SW480 (cell line): Measurements from ENCODE around the gene MNAT1.

ENCODE experiments used
- DNase-seq: peaks from one replicate; pipeline ENCODE4 v3.0.0-alpha.2; 2016; ENCODE audit warnings: low spot score

The MNAT1 gene

DNA sequence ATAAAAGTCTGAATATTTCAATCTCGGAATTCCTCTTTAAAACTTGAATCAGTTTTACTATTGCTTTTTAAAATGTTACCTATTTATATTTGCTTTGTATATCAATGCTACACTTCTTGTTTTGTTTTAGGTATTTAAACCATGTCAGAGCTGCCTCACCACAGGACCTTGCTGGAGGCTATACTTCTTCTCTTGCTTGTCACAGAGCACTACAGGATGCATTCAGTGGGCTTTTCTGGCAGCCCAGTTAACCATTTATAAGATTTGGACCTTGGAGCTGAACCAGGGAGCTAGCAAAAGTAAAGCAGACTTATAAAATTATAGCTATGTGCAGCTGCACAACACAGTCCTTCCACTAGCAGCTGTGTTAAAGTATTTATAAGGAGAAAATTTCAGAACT, 233.5 kb downstream of the MNAT1 start:
- no peak for DNase-seq

DNA sequence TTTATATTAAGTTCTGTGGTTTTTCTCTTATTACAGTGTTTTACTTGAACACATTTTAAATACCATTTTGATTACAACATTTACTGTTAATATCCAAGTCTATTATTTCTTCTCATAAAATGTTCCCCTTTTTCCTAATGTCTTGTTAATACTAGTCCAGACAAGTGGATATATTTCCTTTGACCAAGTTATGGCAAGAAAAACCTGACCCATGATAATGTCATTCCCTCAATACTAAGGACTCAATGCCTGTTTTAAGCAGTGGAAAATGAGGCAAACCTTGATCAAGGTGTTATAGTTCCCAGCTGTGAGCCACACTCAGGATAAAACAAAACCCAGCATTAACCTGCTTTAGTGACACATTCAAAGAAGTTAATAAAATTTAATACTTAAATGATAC, 234.1 kb downstream of the MNAT1 start:
- no peak for DNase-seq

DNA sequence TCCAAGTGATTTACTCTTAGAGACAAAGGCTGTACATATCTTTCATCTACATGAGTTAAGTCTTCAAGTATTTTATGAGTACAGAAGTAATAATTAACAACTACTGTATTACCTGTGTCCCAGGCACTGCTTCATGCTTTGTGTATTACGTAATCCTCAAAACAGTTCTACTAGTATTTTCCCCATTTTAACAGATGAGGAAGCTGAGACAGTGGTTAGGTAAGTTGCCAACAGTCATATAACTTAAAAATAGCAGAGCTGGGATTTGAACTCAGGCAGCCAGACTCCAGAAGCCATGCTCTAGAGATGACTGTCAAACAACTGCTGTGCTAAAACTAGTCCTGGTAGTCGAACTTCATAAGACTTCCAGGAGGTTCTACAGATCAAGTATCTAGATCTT, 235.6 kb downstream of the MNAT1 start:
- no peak for DNase-seq

DNA sequence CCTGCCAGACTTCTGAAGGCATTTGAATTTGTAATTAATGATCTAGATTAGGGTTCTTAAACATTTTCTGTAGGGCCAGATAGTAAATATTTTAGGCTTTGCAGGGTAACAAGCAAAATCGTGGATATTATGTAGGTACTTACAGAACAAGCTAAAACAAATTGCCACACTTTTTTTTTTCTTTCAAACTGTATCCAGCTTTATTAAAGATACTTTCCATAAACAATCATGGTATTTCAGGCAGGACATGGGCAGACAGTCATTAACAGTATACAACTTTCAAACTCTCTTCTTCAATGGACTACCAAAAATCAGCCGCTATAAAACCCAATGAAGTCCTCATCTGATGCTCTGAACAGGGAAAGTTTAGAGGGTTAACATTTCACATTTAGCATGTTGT, 236.7 kb downstream of the MNAT1 start:
- DNase-seq = no peak

DNA sequence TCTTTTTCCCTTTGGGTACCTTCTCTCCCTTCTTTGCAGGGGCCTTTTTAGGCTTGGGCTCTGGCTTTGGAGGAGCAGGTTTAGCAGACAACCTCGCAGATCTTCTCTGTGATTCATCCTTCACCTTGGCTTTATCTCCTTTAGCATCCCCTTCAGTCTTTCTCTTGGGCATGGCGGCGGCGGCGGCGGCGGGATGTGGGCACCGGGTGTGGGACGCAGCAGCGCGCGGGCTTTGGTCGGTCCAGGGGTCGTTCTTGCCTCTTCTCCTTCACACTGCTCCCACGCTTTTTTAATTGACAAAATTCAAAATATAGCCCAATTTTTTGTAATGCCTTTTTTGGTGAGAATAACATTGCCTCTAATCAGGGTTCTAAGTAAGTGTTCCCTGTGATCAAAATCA, 237.7 kb downstream of the MNAT1 start:
- no peak for DNase-seq

DNA sequence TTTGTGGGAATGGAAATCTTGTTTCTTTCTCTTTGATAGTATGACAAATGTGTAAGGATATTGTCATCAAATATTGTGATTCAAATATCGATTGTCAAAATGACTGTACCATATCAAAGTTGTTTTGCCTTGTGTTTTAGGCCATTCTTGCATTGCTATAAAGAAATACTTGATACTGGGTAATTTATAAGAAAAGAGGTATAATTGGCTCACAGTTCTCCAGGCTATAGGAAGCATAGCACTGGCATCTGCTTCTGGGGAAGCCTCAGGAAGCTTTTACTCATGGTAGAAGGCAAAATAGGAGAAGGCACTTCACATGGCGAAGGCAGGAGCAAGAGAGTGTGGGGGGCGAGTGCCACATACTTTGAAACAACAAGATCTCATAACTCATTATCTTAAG, 238.5 kb downstream of the MNAT1 start:
- DNase-seq = no peak

DNA sequence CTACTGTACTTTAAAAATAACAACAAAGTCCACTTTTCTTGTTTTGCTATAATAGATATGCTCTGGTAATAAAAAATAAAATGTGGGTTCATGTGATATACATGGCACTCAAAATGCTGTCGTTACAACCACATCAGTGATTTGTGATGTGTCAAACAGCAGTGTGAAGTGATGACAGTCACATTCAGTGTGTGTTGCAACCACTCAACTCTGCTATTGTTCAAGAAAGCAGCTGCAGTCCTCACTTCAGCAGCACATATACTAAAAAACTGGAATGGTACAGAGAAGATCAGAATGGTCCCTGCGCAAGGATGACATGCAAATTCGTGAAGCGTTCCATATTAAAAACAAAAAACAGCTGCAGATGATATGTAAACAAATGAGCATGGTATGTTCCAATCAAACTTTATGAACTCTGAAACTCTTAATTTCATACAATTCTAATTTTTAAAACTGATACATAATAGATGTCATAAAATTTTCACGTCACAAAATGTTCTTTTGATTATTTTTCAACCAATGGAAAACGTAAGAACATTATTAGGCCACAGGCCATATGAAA, 239.6 kb downstream of the MNAT1 start:
- DNase-seq = no peak

DNA sequence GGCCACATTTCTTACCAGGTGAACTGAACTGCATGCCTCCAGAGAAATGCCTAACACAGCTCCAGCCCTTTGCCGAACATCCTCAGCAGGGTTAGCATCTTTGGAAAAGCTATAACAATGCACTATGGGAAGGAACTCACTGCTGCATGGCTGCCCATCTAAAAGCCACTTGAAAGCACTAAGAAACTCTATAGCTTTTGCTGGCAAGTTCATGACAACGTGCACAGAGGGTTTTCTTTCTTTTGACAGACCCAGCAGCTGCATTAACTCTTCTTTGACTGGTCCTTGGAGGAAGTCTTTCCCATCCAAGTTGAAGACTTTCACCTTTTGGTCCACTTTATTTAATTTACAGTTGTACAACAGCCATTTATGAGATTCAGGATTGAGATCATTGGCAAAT, 241.0 kb downstream of the MNAT1 start:
- DNase-seq = no peak

DNA sequence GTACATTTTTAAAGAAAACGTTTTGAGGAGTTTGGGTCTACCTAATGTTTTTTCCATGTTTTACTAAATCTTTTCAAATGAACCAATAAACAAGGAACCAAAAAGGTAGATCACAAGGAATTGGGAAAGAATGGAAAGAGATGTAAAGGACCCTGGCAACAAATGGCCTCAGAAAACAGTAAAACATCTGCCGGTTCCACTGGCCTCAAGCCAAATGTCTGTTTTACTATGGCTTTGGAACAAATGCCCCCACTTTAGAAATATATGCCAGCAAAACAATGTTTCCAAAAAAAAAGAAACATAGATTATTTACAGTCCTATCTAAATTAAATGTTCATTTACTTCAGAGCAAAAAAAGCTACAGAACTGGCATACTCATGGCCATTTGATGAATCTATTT, 243.3 kb downstream of the MNAT1 start:
- no peak for DNase-seq

DNA sequence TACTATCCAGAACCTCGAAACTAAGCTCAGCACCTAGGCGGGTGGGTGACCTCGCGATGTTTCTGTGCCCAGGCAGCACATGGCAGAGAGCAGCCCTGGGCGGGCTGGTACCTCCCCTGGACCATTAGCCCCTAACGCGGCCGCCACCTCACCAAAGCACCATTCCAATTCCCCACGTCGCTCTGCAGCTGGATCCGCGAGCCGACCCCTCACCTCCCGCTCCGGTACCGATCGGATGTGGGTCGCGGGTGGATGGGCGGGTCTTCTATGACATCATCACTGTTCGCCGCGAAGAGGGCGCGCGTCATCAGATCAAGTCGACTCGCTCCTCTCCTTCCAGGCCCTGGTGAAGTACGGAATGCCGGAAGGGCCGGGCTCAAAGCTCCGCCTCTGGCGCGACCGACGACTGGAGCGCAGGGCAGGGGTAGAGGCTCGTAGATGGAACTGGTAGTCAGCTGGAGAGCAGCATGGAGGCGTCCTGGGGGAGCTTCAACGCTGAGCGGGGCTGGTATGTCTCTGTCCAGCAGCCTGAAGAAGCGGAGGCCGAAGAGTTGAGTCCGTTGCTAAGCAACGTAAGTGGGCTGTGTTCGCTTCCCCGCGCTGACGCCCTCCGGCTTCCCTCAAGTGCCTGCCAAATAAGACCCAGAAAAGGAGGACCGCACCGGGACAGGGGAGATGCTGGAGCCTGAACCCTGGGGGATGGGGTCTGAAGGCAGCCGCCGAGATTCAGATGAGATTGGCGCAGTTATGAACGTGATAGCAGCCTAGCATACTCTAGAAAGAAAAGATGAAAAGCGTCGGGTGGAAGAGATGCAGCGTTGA, 246.5 kb downstream of the MNAT1 start, which contains the start of the genes SLC38A6 and TRMT5:
TSS of gene SLC38A6 (plus strand) at position 435 of the 822 bp plus-strand sequence. CDS start at position 468, 33 bp downstream.
TSS of gene TRMT5 (minus strand) at position 269 of the 822 bp plus-strand sequence. CDS start at position 163, 106 bp downstream.
- DNase-seq = peak; percentile 92

DNA sequence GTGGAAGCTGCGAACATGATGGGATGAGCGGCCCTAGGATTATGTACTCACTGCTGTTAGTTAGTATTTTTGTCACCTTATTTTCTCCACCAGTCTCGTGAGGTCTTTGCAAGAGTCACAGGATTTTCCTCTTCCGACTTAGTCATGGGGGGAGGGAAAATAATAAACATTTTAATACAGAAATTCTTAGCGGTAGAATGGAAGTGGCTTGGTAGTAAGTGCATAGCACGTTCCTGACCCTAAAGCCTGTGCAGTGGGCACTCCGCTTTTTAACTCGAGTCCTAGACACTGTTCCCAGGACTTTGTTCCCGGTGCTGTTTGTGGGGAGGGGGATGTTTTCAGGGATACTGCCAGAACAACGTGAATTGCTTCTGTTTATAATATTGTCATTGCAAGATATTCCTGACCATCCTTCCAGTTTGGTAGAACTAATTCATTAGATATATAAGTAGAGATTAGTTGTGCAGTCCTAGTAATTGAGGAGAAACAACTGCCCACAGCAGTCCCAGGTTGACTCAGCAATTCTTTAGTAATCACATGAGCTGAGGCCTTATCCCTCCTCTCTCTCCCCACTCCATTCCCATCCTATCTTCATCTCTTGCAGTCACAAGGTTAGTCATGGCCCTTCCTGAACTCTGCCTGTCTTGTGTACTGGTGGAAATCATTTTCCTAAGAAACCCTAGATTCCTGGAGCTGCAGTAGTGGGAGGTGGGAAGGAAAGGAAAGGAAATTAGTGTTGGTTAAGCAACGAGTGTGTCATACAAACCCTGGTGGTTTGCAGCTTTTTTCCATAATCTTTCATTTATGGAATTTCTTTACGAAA, 247.3 kb downstream of the MNAT1 start:
- peak; percentile 36 for DNase-seq

DNA sequence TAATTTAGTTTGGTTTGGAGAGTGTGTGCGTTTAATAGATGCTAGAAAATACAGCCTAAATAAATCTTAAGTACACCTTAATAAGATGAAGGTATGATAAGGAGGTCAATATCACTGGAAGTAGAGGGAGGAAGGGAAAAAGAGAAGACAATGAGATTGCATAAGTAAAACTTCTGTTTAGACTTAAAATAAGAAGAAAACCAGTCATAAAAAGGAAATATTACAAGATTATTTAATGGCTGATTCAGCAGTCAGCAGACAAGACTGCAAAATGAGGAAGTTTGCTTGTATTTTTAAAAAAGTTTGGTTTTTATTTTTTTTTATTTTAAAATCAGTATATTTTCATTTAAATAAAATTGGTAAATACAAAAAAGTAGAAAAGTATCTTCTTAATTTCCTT, 249.6 kb downstream of the MNAT1 start:
- DNase-seq = no peak

DNA sequence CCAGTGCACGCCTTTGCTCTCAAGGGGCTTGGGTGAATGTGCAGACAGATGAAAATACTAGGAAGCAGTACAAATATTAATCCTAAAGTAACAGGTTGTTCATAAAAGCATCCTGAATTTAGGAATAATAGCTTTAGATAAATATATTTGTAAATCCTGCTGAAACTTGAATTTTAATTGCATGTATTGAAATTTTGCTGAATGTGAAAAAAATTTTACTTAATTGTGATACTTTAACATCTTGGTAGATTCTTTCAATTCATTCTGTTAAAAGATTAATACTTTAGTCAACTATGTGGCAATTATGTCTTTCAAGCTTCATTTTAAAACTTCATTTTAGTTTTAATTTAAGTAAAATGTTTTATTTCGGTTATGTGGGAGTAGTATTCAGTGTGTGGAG, 251.9 kb downstream of the MNAT1 start:
- DNase-seq = no peak

DNA sequence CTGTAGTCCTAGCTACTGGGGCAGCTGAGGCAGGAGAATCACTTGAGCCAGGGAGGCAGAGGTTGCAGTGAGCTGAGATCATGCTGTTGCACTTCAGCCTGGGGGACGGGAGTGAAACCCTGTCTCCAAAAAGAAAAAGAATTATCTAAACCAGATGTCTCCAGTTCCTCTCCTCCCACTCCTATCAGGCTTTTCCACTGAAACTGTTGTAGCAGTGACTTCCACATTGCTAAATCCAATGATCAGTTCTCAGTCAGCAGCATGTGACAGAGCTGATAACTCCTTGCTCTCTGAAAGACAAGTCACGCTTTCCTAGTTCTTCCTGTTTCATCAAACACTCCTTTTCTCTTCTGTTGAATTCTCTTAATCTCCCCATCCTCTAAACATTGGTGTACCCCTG, 255.0 kb downstream of the MNAT1 start:
- DNase-seq = no peak

DNA sequence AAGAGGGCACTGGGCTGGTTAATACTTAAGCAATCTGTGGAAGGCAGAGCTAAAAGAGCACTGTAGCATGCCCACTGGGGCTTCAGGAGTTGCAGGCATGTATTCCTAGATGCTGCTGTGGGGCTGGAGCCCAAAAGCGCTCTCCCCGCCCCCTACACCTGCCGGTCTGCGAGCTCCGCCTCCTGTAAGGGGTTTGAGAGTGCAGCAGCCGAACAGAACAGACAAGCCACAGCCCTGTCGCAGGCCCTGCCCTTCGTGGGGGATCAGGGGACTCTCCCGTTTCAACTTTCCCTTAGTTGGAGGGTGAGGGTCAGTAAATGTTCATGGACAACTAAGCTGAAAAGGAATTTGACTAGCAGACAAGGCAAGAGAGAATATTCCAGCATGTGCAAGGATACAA, 264.1 kb downstream of the MNAT1 start:
- DNase-seq = no peak

DNA sequence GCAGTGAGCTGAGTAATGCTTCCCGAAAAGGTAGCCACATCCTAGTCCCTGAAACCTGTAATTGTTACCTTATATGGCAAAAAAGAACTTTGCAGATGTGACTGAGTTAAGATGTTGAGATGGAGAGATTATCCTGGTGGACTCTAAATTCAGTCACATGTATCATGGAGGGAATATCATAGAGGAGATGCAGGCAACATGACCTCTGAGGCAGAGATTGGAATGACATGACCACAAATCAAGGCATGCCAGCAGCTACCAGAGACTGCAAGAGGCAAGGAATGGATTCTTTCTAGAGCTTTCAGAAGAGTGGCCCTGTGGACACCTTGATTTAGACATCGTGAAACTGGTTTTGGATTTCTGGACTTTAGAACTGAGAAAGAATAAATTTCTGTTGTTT, 265.0 kb downstream of the MNAT1 start:
- DNase-seq = no peak

DNA sequence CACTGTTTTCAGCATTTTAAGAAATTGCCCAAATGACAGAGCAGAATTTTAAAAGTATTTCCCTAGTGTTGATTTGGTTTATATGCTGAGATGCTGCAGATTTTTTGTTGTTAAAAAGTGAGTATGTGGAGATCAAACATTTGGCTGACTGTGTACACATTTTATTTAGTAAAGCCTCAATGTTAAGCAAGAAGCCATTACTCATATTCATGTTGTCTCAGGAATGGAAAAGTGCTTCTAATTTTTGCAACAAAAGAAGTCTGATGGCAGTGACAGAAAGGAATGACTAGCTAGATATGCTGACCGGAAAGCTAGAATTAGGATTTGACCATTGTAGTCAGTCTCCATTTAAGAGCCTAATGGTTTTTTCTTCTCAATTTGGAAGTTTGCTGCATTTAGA, 269.0 kb downstream of the MNAT1 start:
- no peak for DNase-seq

DNA sequence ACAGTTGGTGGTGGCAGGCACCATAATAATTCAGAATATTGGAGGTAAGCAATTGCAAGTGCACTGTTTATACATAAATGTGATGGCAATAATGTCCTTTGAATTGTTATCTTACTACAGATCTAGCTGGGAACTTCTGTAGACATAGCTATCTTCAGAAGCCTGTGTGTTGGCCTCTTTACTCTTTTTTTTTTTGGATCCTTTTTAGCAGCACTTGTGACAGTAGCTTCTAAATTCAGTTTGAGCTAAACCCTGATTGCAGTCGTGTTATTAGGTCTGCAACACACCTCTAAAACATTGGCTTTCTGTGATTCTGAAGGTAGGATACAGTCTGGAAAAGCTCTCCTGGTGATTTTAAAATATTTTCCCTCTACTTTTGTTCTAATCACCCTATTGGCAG, 285.0 kb downstream of the MNAT1 start:
- no peak for DNase-seq
